Thyroid gland (tissue), 4 donors: ENCODE results near the gene VSIG2. TPM values are rescaled to one million over a fixed set of nuclear protein-coding genes. Genes with fewer than 3 reads are reported as not detected.

ENCODE experiments used
- DNase-seq, 2 donors: peaks; one replicate each; pipeline ENCODE4 v3.0.0-alpha.2; 2019
- H3K27ac ChIP-seq, 3 donors: fragments of 200-600 bp; sonication (generic); 1 replicate in 2 of 3; 2 replicates in 1 of 3; pipeline ENCODE4 v1.5.1; 2016 to 2019; ENCODE audit warnings: mild to moderate bottlenecking in 1 of 3, moderate library complexity in 1 of 3
- H3K27me3 ChIP-seq: fragments of 200-600 bp; sonication (generic); one replicate; pipeline ENCODE4 v1.5.1; 2019
- H3K36me3 ChIP-seq, 2 donors: fragments of 200-600 bp; sonication (generic); one replicate each; pipeline ENCODE4 v1.5.1; 2016 to 2019
- H3K4me1 ChIP-seq, 2 donors: fragments of 200-600 bp; sonication (generic); one replicate each; pipeline ENCODE4 v1.5.1; 2017 to 2019
- H3K4me3 ChIP-seq, 3 donors: fragments of 200-600 bp; sonication (generic); replicated peaks in 1 of 3; 1 replicate in 2 of 3; 2 replicates in 1 of 3; pipeline ENCODE4 v1.5.1; 2016; ENCODE audit warnings: mild to moderate bottlenecking in 1 of 3
- H3K9me3 ChIP-seq: fragments of 200-600 bp; sonication (generic); one replicate; pipeline ENCODE4 v1.5.1; 2017
- POLR2A ChIP-seq, 2 donors: fragments of 450-650 bp; IDR thresholded peaks; one replicate each; pipeline ENCODE4 v1.6.1; 2017; ENCODE audit warnings: antibody characterized with exemption in 2 of 2, mild to moderate bottlenecking in 2 of 2, moderate library complexity in 1 of 2
- WGBS, 2 donors: methylation state at CpG; one replicate each; pipeline ENCODE4 v1.1.5; 2017; 5-methylcytosine and 5-hydroxymethylcytosine counted together
- intact Hi-C: fragments of 100-400 bp; cut with DNase I; formaldehyde crosslinking; loops from one replicate; pipeline ENCODE4 v1.15.1; 2023
- total RNA-seq, 4 donors: library from RNA; depleted of rRNA; stranded (reverse); fragments of >200 nt; gene quantifications; one replicate each; pipeline ENCODE4 v1.2.3, GENCODE V29; 2016
- TF ChIP-seq, protein P1 (sequence below), 6 experiments: fragments of 200-600 bp in 3 of 6; fragments of 450-650 bp in 3 of 6; sonication (generic) in 3 of 6; IDR thresholded peaks; one replicate each; pipeline ENCODE4 v1.5.1; 2016 to 2019; ENCODE audit warnings: antibody characterized with exemption in 6 of 6, mild to moderate bottlenecking in 2 of 6, inconsistent platforms in 1 of 6, moderate library complexity in 1 of 6

The VSIG2 gene
- total RNA-seq, 4 donors from 2014 or later: 23.7 to 54.5 (median 28.8) TPM

DNA sequence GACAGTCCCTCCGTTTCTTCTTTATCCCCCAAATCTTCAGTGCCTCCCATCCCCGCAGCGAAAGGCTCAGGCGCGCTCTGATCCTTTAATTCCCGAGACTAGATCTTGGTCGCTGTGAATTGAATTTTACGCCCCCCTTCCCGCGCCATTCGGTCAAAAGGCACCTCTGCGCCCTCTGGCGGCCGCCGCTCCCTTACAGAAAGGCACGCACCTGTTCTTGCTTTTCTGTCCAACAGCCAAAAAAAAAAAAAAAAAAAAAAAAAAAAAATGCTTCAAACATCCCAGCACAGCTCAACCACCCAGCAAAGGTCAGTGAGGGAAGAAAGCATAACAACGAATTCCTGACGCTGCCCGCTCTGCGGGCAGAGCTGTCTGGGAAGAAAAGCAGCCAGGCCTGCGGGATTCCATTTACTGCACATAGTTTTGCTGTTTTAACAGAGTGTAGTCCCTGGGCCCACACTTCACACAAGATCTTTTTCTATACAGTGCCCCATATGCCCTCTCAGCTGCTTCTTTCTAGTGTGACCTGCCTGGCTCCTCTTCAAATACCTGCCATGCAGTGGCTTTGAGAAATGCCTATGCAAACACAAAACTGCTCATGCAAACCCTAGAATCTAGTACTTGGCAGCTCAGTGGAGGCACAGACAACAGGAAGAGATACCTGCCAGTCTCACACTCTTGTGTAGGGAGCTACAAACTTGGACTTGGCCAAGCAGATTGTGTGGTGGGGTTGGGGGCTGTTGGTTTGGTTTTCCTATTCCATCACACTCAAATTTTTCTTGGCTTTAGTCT, 11.3 kb upstream of the VSIG2 start:
- peaks cover 28 to 51% of the 10 kb centered on the region in 2 donors for H3K4me1 ChIP-seq
- intact Hi-C loops: loop anchor here (5.0 kb wide), 2 partner anchors 34 to 91 kb away; partner anchors contain the start of genes SIAE and SPA17
- peaks cover 0 to 3% of the 10 kb centered on the region in 2 donors for H3K36me3 ChIP-seq
- TF ChIP-seq POLR2A (IDR thresholded peaks at IDR 0.05): peak in 1 of 2 donors; percentile 29
- TF ChIP-seq, protein P1, sequence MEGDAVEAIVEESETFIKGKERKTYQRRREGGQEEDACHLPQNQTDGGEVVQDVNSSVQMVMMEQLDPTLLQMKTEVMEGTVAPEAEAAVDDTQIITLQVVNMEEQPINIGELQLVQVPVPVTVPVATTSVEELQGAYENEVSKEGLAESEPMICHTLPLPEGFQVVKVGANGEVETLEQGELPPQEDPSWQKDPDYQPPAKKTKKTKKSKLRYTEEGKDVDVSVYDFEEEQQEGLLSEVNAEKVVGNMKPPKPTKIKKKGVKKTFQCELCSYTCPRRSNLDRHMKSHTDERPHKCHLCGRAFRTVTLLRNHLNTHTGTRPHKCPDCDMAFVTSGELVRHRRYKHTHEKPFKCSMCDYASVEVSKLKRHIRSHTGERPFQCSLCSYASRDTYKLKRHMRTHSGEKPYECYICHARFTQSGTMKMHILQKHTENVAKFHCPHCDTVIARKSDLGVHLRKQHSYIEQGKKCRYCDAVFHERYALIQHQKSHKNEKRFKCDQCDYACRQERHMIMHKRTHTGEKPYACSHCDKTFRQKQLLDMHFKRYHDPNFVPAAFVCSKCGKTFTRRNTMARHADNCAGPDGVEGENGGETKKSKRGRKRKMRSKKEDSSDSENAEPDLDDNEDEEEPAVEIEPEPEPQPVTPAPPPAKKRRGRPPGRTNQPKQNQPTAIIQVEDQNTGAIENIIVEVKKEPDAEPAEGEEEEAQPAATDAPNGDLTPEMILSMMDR (IDR thresholded peaks at IDR 0.05): peak; percentile 57 to 88 (median 74)
- peak; percentile 95 to 98 for DNase-seq
- H3K27ac ChIP-seq: peak overlapping the region; percentile 89 to 98 (median 94)
- WGBS, 2 donors: 2 to 4% methylated on average over 21 of the region's 21 CpGs
- no peaks in the 10 kb centered on the region for H3K9me3 ChIP-seq
- peak overlapping the region; percentile 30 to 93 (median 65) for H3K4me3 ChIP-seq
- no peaks in the 10 kb centered on the region for H3K27me3 ChIP-seq

DNA sequence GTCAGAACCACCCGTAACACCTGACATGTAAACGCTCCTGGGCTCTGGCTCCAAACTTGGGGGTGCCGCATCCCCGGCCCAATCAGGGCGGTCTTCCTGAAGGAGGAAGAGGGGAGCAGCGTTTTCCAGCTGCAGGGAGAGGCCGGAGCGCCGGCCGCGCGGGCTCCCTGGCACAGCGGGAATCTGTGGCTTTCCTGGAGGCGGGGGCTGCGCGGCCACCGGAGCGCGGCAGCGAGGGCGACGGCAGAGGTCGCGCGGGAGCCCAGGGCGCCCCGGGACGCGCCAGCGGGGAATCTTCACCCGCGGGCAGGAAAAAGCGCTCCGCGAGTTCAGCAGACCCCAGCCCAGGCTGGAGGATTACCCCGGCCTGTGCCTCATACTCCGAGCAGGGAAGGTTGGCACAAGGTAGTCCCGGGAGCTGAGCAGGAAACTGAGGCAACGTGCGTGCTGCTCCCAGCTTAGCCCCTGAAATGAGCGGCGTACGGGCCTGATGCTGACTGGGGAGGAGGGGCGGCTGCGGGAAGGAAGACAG, 10.6 kb upstream of the VSIG2 start:
- WGBS, 2 donors: 0 to 1% methylated on average over 4 to 19 of the region's 45 CpGs
- H3K4me3 ChIP-seq: peak overlapping the region; percentile 30 to 93 (median 65)
- no peaks in the 10 kb centered on the region for H3K27me3 ChIP-seq
- H3K36me3 ChIP-seq: peaks cover 0 to 3% of the 10 kb centered on the region in 2 donors
- intact Hi-C loops: loop anchor here (5.0 kb wide), 2 partner anchors 35 to 90 kb away; partner anchors contain the start of genes SIAE and SPA17
- peak overlapping the region; percentile 89 to 98 (median 94) for H3K27ac ChIP-seq
- no peaks in the 10 kb centered on the region for H3K9me3 ChIP-seq
- TF ChIP-seq, protein P1 (IDR thresholded peaks at IDR 0.05): no peak
- peaks cover 28 to 57% of the 10 kb centered on the region in 2 donors for H3K4me1 ChIP-seq
- DNase-seq: peak; percentile 59 to 60

DNA sequence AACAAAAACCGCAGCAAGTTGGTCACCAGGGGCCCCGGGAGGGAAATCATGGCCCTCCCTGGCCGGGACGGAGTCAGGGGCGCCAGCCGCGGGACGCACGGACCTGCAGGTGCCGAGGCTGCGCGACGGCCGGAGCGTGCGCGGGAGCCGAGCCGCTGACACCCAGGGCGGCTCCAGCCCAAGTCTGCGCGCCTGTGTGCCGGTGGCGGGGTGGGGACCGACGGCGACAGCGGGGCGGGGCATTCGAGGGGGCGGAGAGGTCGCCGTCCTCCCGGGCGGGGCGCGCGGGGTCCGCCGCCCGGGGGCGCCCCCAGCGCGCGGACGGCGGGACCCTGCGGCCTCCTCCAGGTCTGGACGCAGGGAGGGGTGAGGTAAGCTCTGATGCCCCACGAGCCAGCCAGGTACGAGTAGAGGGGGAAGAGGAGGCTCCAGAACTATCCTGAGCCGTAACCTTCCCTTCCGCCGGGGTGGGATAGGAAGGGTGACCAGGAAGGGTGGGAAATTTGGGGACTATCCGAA, 10.1 kb upstream of the VSIG2 start, which contains the start of gene ESAM:
Gene ESAM (minus strand): TSS at position 186 of the 519 bp plus-strand sequence. CDS start 136 bp downstream, at position 50.
- H3K36me3 ChIP-seq: peaks cover 0 to under 1% of the 10 kb centered on the region in 2 donors
- H3K4me1 ChIP-seq: peaks cover 28 to 63% of the 10 kb centered on the region in 2 donors
- WGBS, 2 donors: 0 to 1% methylated on average over 8 to 14 of the region's 55 CpGs
- H3K27me3 ChIP-seq: no peaks in the 10 kb centered on the region
- H3K9me3 ChIP-seq: no peaks in the 10 kb centered on the region
- H3K27ac ChIP-seq: peak within 1 kb of the TSS; percentile 89 to 98 (median 94)
- DNase-seq: peak; percentile 86
- peak within 1 kb of the TSS; percentile 48 to 93 (median 88) for H3K4me3 ChIP-seq
- TF ChIP-seq, protein P1 (IDR thresholded peaks at IDR 0.05): no peak
- peak; percentile 62 to 94 for TF ChIP-seq POLR2A (IDR thresholded peaks at IDR 0.05)
- intact Hi-C loops: loop anchor here (5.0 kb wide), 2 partner anchors 35 to 90 kb away; partner anchors contain the start of genes SIAE and SPA17

DNA sequence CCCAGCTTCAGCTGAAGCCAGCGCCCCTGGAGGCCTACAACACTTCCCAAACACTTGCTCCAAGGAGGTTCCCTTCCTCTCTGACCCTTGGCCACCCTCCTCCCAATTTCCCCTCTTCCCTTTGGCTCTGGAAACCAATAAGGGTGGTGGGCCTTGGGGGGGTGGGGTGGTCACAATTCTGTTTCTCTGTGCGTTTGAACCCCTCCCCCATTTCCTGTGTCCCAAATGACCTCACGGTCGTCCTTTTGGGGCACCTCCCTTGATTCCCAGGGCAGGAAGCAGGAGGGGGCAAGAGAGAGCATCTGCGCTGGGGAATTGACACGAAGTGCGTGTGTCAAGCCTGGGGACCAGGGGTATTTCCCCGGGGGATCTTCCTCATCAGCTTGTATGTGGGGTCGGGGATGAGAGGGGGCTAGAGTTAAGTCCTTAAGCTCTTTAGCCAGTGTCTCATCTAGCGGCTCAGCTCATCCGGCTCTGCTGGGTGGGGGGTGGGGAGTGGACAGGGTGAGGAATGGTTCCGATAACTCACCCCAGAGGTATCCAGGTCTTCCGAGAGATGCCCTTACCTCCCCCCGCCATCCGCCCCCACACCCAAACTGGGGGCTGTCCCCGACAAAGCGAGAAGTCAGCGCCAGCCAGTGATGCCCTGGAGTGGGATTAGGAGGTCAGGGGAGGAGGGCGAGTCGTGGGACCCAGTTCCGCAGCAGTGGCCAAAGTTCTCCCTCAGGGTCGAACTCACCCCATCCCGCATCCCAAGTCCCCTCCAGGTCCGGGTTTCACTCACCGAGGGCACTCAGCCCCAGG, 9.4 kb upstream of the VSIG2 start:
- 7 to 19% methylated on average over 10 to 18 of the region's 25 CpGs for WGBS, 2 donors
- H3K4me1 ChIP-seq: peaks cover 28 to 69% of the 10 kb centered on the region in 2 donors
- peaks cover 0 to 6% of the 10 kb centered on the region in 2 donors for H3K36me3 ChIP-seq
- H3K4me3 ChIP-seq: peak overlapping the region; percentile 48 to 93 (median 88)
- peak overlapping the region; percentile 89 to 98 (median 94) for H3K27ac ChIP-seq
- no peaks in the 10 kb centered on the region for H3K9me3 ChIP-seq
- no peaks in the 10 kb centered on the region for H3K27me3 ChIP-seq
- no peak for TF ChIP-seq POLR2A (IDR thresholded peaks at IDR 0.05)
- TF ChIP-seq, protein P1 (IDR thresholded peaks at IDR 0.05): no peak
- intact Hi-C loops: loop anchor here (5.0 kb wide), 2 partner anchors 36 to 89 kb away; partner anchors contain the start of genes SIAE and SPA17
- peak; percentile 42 to 43 for DNase-seq
